T1000 (cell line): ENCODE data around the gene WDR46.

Experiments
- DNase-seq: peaks from one replicate; lab custom pipeline; 2025; ENCODE audit warnings: mixed read lengths; lab: John Stamatoyannopoulos, UW

The WDR46 gene

GRCh38 chr6:33288921-33289783 lies at the start of gene WDR46, which contains the start of gene PFDN6:
WDR46 (minus strand) TSS chr6:33289239; CDS start chr6:33289170, 69 bp downstream.
PFDN6 (plus strand) TSS chr6:33289601; CDS start chr6:33289857, 256 bp downstream.
- DNase-seq, result peak; percentile 77

- DNase-seq, result no peak
Measured at GRCh38 chr6:33336495-33336894, 47.5 kb upstream of the WDR46 start.

- DNase-seq, result no peak
Measured at GRCh38 chr6:33335916-33336315, 46.9 kb upstream of the WDR46 start.

GRCh38 chr6:33333666-33334065 lies 44.6 kb upstream of the WDR46 start:
- no peak for DNase-seq

- DNase-seq, result no peak
Measured at GRCh38 chr6:33330736-33331135, 41.7 kb upstream of the WDR46 start.

GRCh38 chr6:33329058-33329457 lies 40.0 kb upstream of the WDR46 start:
- no peak for DNase-seq

- no peak for DNase-seq
Measured at GRCh38 chr6:33324125-33324524, 35.1 kb upstream of the WDR46 start.

GRCh38 chr6:33323623-33323948 lies 34.5 kb upstream of the WDR46 start:
- DNase-seq, result no peak

- DNase-seq, result no peak
Measured at GRCh38 chr6:33321227-33321626, 32.2 kb upstream of the WDR46 start.

GRCh38 chr6:33320315-33321181 lies 31.5 kb upstream of the WDR46 start:
- DNase-seq, result peak; percentile 62

- no peak for DNase-seq
Measured at GRCh38 chr6:33319939-33320314, 30.9 kb upstream of the WDR46 start.

GRCh38 chr6:33318426-33319073 lies 29.5 kb upstream of the WDR46 start:
- DNase-seq, result no peak

GRCh38 chr6:33317669-33318425 lies 28.8 kb upstream of the WDR46 start, which contains the start of gene ZBTB22:
ZBTB22 (minus strand) TSS chr6:33317744; CDS start chr6:33316916, 828 bp downstream.
- peak; percentile 98 for DNase-seq

- DNase-seq, result no peak
Measured at GRCh38 chr6:33317419-33317668, 28.3 kb upstream of the WDR46 start.

- no peak for DNase-seq
Measured at GRCh38 chr6:33316603-33317418, 27.8 kb upstream of the WDR46 start.

GRCh38 chr6:33315793-33316602 lies 27.0 kb upstream of the WDR46 start:
- no peak for DNase-seq

GRCh38 chr6:33314943-33315792 lies 26.1 kb upstream of the WDR46 start:
- DNase-seq, result no peak

GRCh38 chr6:33314515-33314942 lies 25.5 kb upstream of the WDR46 start:
- DNase-seq, result no peak
